Heart left ventricle (tissue), 16 donors: ENCODE data around the gene LRBA. TPM values are rescaled to one million over a fixed set of nuclear protein-coding genes. Genes with fewer than 3 reads are reported as not detected.

Experiments used
- ATAC-seq, 4 donors: fragments of 200-7000 bp; cut with Tn5 transposase; one replicate each; pipeline ENCODE4 v1.9.1; 2020 to 2022; ENCODE audit warnings: moderate library complexity in 4 of 4, mild to moderate bottlenecking in 3 of 4, moderate number of reproducible peaks in 1 of 4
- DNase-seq, 5 donors: peaks; one replicate each; pipeline ENCODE4 v3.0.0-alpha.2; 2020
- H3K27ac ChIP-seq, 12 donors: fragments of 200-600 bp; sonication (generic) in 4 of 12; one replicate each; pipeline versions ENCODE4 v1.5.0 to v1.8.0; 2016 to 2022; ENCODE audit warnings: mild to moderate bottlenecking in 2 of 12
- H3K27me3 ChIP-seq, 9 donors: fragments of 200-600 bp; sonication (generic) in 2 of 9; one replicate each; pipeline versions ENCODE4 v1.5.1 to v1.8.0; 2016 to 2022; ENCODE audit warnings: mild to moderate bottlenecking in 3 of 9
- H3K36me3 ChIP-seq, 9 donors: fragments of 200-600 bp; sonication (generic) in 2 of 9; one replicate each; pipeline versions ENCODE4 v1.5.0 to v1.8.0; 2018 to 2022; ENCODE audit warnings: mild to moderate bottlenecking in 2 of 9
- H3K4me1 ChIP-seq, 12 donors: fragments of 200-600 bp; sonication (generic) in 4 of 12; one replicate each; pipeline versions ENCODE4 v1.5.0 to v1.8.0; 2016 to 2022; ENCODE audit warnings: mild to moderate bottlenecking in 3 of 12
- H3K4me3 ChIP-seq, 12 donors: fragments of 200-600 bp; sonication (generic) in 4 of 12; one replicate each; pipeline versions ENCODE4 v1.5.0 to v1.8.0; 2017 to 2022; ENCODE audit warnings: mild to moderate bottlenecking in 9 of 12, moderate library complexity in 4 of 12
- H3K9me3 ChIP-seq, 12 donors: fragments of 200-600 bp; sonication (generic) in 4 of 12; one replicate each; pipeline versions ENCODE4 v1.5.0 to v1.8.0; 2016 to 2022; ENCODE audit warnings: mild to moderate bottlenecking in 1 of 12
- POLR2A ChIP-seq, 2 donors: fragments of 450-650 bp; IDR thresholded peaks; one replicate each; pipeline ENCODE4 v1.6.1; 2017; ENCODE audit warnings: antibody characterized with exemption in 2 of 2, mild to moderate bottlenecking in 2 of 2, moderate library complexity in 2 of 2
- WGBS, 4 donors: extraction: QIAGEN DNeasy Blood & Tissue Kit in 2 of 4; methylation state at CpG; one replicate each; pipeline versions ENCODE4 v1.1.5 to v1.1.7; 2013 to 2018; 5-methylcytosine and 5-hydroxymethylcytosine counted together
- intact Hi-C, 10 donors: fragments of 100-400 bp; cut with DNase I; formaldehyde crosslinking; loops; one replicate each; pipeline versions ENCODE4 v1.11.1 to v1.14.2; 2022
- polyA plus RNA-seq, 2 donors: library from polyadenylated mRNA; stranded (reverse); fragments of 200-250 nt; gene quantifications; one replicate each; pipeline ENCODE4 v1.2.3, GENCODE V29; 2013
- total RNA-seq, 9 donors: library from RNA; depleted of rRNA in 2 of 9; stranded (reverse); fragments of >200 nt in 2 of 9; fragmentation: NEBNext Ultra II Directional in 3 of 9; extraction: Animal tissue kit (Norgen Biotek cat#: 25700) in 3 of 9; gene quantifications; one replicate each; pipeline versions ENCODE4 v1.1.0 to v1.2.4, GENCODE V29; 2016 to 2023
- TF ChIP-seq, protein P1 (sequence below), 12 donors: fragments of 200-600 bp; sonication (generic) in 4 of 12; IDR thresholded peaks; one replicate each; pipeline versions ENCODE4 v1.5.0 to v1.8.0; 2018 to 2022; ENCODE audit warnings: antibody characterized with exemption in 12 of 12, mild to moderate bottlenecking in 5 of 12
- donor health status: ischemic (EF 13 %, LVEDD 7.1; RV severe dilation, severe dysfunction).
- donor health status: healthy with polysubstance abuse.
- donor health status: DM: no; HTN: yes; CAD: no.
- donor health status: DM: no; HTN: no; CAD: no.
- donor health status: ischemic (EF 25% LVEDD 6.9; RV normal size, moderate dysfunction).
- donor health status: ischemic (EF 25% LVEDD 5.7; RV mildly dilated, moderate dysfunction).
- donor health status: healthy.
- donor health status: DM: yes; HTN: yes; CAD: no.
- donor health status: ischemic (EF 35%, LVEDD 5.7; RV mildly dilated, moderate dysfunction).
- donor health status: nonischemic (EF 11% LVEDD 7.7; RV severe dilation, severe dysfunction).
- donor health status: DM: yes; HTN: yes; CAD: no.
- donor health status: PGD.
- donor health status: ischemic (EF 29% LVEDD 5.4; RV normal size, mild dysfunction).
- donor health status: nonischemic (EF 23%, LVEDD 6.1; RV moderate dilation, normal function).

LRBA gene
- total and polyA plus RNA-seq, 11 donors, result 6.5 to 35.1 (median 22.6) TPM

GRCh38 chr4:150327262-150327780 is 687.8 kb downstream of the LRBA start:
- H3K4me1 ChIP-seq, result peaks cover 0 to 8% (median 0%) of the 10 kb centered on the region in 12 donors
- no peaks in the 10 kb centered on the region for H3K9me3 ChIP-seq
- DNase-seq, result peak in 2 of 5 donors; percentile 26 to 37
- 68 to 82% (median 79%) methylated on average over 3 of the region's 3 CpGs for WGBS, 4 donors
- intact Hi-C loops, result no loop called here
- H3K4me3 ChIP-seq, result no peak overlapping the region
- ATAC-seq, result peak; percentile 47 to 69 (median 58)
- TF ChIP-seq, protein P1, sequence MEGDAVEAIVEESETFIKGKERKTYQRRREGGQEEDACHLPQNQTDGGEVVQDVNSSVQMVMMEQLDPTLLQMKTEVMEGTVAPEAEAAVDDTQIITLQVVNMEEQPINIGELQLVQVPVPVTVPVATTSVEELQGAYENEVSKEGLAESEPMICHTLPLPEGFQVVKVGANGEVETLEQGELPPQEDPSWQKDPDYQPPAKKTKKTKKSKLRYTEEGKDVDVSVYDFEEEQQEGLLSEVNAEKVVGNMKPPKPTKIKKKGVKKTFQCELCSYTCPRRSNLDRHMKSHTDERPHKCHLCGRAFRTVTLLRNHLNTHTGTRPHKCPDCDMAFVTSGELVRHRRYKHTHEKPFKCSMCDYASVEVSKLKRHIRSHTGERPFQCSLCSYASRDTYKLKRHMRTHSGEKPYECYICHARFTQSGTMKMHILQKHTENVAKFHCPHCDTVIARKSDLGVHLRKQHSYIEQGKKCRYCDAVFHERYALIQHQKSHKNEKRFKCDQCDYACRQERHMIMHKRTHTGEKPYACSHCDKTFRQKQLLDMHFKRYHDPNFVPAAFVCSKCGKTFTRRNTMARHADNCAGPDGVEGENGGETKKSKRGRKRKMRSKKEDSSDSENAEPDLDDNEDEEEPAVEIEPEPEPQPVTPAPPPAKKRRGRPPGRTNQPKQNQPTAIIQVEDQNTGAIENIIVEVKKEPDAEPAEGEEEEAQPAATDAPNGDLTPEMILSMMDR (IDR thresholded peaks at IDR 0.05), result no peak
- TF ChIP-seq POLR2A (IDR thresholded peaks at IDR 0.05), result no peak
- no peaks in the 10 kb centered on the region for H3K36me3 ChIP-seq
- peak overlapping the region in 1 of 12 donors; percentile 32 for H3K27ac ChIP-seq
- H3K27me3 ChIP-seq, result no peaks in the 10 kb centered on the region

- no peak for ATAC-seq
- Histone ChIP-seq H3K9me3 (no peaks in the 10 kb centered on the region), H3K4me3 (no peak overlapping the region), H3K27ac (no peak overlapping the region), H3K27me3 (no peaks in the 10 kb centered on the region), H3K36me3 (peaks cover 0 to 2% (median 0%) of the 10 kb centered on the region in 9 donors), H3K4me1 (peaks cover 0 to 8% (median 0%) of the 10 kb centered on the region in 12 donors)
- intact Hi-C loops, result no loop called here
- no peak for DNase-seq
- no peak for TF ChIP-seq POLR2A (IDR thresholded peaks at IDR 0.05)
- TF ChIP-seq, protein P1 (IDR thresholded peaks at IDR 0.05), result no peak
- 82 to 88% (median 85%) methylated on average over 2 of the region's 2 CpGs for WGBS, 4 donors
These were observed 689.2 kb downstream of the LRBA start for GRCh38 chr4:150325872-150326271.

GRCh38 chr4:150323406-150324325 is 691.4 kb downstream of the LRBA start:
- intact Hi-C loops, result no loop called here
- 79 to 87% (median 84%) methylated on average over 7 of the region's 7 CpGs for WGBS, 4 donors

More at GRCh38 chr4:150323406-150324325, 691.4 kb downstream of the LRBA start:
- Histone ChIP-seq H3K4me3 (no peak overlapping the region), H3K36me3 (peaks cover 0 to 7% (median 0%) of the 10 kb centered on the region in 9 donors), H3K9me3 (no peaks in the 10 kb centered on the region), H3K27me3 (no peaks in the 10 kb centered on the region), H3K27ac (no peak overlapping the region), H3K4me1 (peaks cover 0 to 8% (median 0%) of the 10 kb centered on the region in 12 donors)
- peak in 1 of 5 donors; percentile 24 for DNase-seq
- ATAC-seq, result no peak
- no peak for TF ChIP-seq POLR2A (IDR thresholded peaks at IDR 0.05)
- TF ChIP-seq, protein P1 (IDR thresholded peaks at IDR 0.05), result no peak
